ENCODE data around the gene STUM.

Gene STUM

GRCh38 chr1:226558036-226558650 lies 9.6 kb downstream of the STUM start:
- no peak for DNase-seq
- no peaks in the 10 kb centered on the region for H3K4me1 ChIP-seq (ENCODE audit: control insufficient read depth, insufficient read depth, low read length, poor library complexity, severe bottlenecking)
- no peaks in the 10 kb centered on the region for H3K36me3 ChIP-seq (ENCODE audit: control insufficient read depth, insufficient read depth, low read length)
- H3K9me3 ChIP-seq (ENCODE audit: control insufficient read depth, low read length) = no peaks in the 10 kb centered on the region
- no peak overlapping the region for H3K4me3 ChIP-seq (ENCODE audit: insufficient read depth, low read depth, low read length, poor library complexity, severe bottlenecking)
- no peak overlapping the region for H3K27ac ChIP-seq (ENCODE audit: insufficient read depth, low read length, poor library complexity, severe bottlenecking)
- no peaks in the 10 kb centered on the region for H3K27me3 ChIP-seq (replicated peaks; ENCODE audit: control insufficient read depth, insufficient read depth, low read length, poor library complexity, severe bottlenecking)

- H3K4me1 ChIP-seq (ENCODE audit: control insufficient read depth, insufficient read depth, low read length, poor library complexity, severe bottlenecking) = no peaks in the 10 kb centered on the region
- H3K27me3 ChIP-seq (replicated peaks; ENCODE audit: control insufficient read depth, insufficient read depth, low read length, poor library complexity, severe bottlenecking) = no peaks in the 10 kb centered on the region
- no peak for DNase-seq
- H3K27ac ChIP-seq (ENCODE audit: insufficient read depth, low read length, poor library complexity, severe bottlenecking) = no peak overlapping the region
- H3K36me3 ChIP-seq (ENCODE audit: control insufficient read depth, insufficient read depth, low read length) = no peaks in the 10 kb centered on the region
- no peaks in the 10 kb centered on the region for H3K9me3 ChIP-seq (ENCODE audit: control insufficient read depth, low read length)
- no peak overlapping the region for H3K4me3 ChIP-seq (ENCODE audit: insufficient read depth, low read depth, low read length, poor library complexity, severe bottlenecking)
Measured at GRCh38 chr1:226560243-226560642, 11.7 kb downstream of the STUM start.

GRCh38 chr1:226562989-226563388 lies 14.4 kb downstream of the STUM start:
- Histone ChIP-seq H3K4me3 (ENCODE audit: insufficient read depth, low read depth, low read length, poor library complexity, severe bottlenecking) (no peak overlapping the region), H3K27ac (ENCODE audit: insufficient read depth, low read length, poor library complexity, severe bottlenecking) (no peak overlapping the region), H3K36me3 (ENCODE audit: control insufficient read depth, insufficient read depth, low read length) (no peaks in the 10 kb centered on the region), H3K4me1 (ENCODE audit: control insufficient read depth, insufficient read depth, low read length, poor library complexity, severe bottlenecking) (no peaks in the 10 kb centered on the region), H3K9me3 (ENCODE audit: control insufficient read depth, low read length) (no peaks in the 10 kb centered on the region), H3K27me3 (replicated peaks; ENCODE audit: control insufficient read depth, insufficient read depth, low read length, poor library complexity, severe bottlenecking) (peaks cover 3% of the 10 kb centered on the region)
- DNase-seq = no peak

GRCh38 chr1:226563666-226564065 lies 15.1 kb downstream of the STUM start:
- H3K27me3 ChIP-seq (replicated peaks; ENCODE audit: control insufficient read depth, insufficient read depth, low read length, poor library complexity, severe bottlenecking) = peaks cover 3% of the 10 kb centered on the region
- no peak overlapping the region for H3K27ac ChIP-seq (ENCODE audit: insufficient read depth, low read length, poor library complexity, severe bottlenecking)
- no peak for DNase-seq
- H3K4me1 ChIP-seq (ENCODE audit: control insufficient read depth, insufficient read depth, low read length, poor library complexity, severe bottlenecking) = no peaks in the 10 kb centered on the region
- H3K4me3 ChIP-seq (ENCODE audit: insufficient read depth, low read depth, low read length, poor library complexity, severe bottlenecking) = no peak overlapping the region
- no peaks in the 10 kb centered on the region for H3K36me3 ChIP-seq (ENCODE audit: control insufficient read depth, insufficient read depth, low read length)
- no peaks in the 10 kb centered on the region for H3K9me3 ChIP-seq (ENCODE audit: control insufficient read depth, low read length)

- H3K36me3 ChIP-seq (ENCODE audit: control insufficient read depth, insufficient read depth, low read length) = no peaks in the 10 kb centered on the region
- H3K4me3 ChIP-seq (ENCODE audit: insufficient read depth, low read depth, low read length, poor library complexity, severe bottlenecking) = no peak overlapping the region
- no peak overlapping the region for H3K27ac ChIP-seq (ENCODE audit: insufficient read depth, low read length, poor library complexity, severe bottlenecking)
- DNase-seq = no peak
- no peaks in the 10 kb centered on the region for H3K9me3 ChIP-seq (ENCODE audit: control insufficient read depth, low read length)
- H3K27me3 ChIP-seq (replicated peaks; ENCODE audit: control insufficient read depth, insufficient read depth, low read length, poor library complexity, severe bottlenecking) = peaks cover 3% of the 10 kb centered on the region
- H3K4me1 ChIP-seq (ENCODE audit: control insufficient read depth, insufficient read depth, low read length, poor library complexity, severe bottlenecking) = no peaks in the 10 kb centered on the region
Measured at GRCh38 chr1:226565476-226565875, 16.9 kb downstream of the STUM start.

GRCh38 chr1:226566234-226566633 lies 17.7 kb downstream of the STUM start:
- Histone ChIP-seq H3K27ac (ENCODE audit: insufficient read depth, low read length, poor library complexity, severe bottlenecking) (no peak overlapping the region), H3K4me3 (ENCODE audit: insufficient read depth, low read depth, low read length, poor library complexity, severe bottlenecking) (no peak overlapping the region), H3K4me1 (ENCODE audit: control insufficient read depth, insufficient read depth, low read length, poor library complexity, severe bottlenecking) (no peaks in the 10 kb centered on the region), H3K27me3 (replicated peaks; ENCODE audit: control insufficient read depth, insufficient read depth, low read length, poor library complexity, severe bottlenecking) (peaks cover 3% of the 10 kb centered on the region), H3K9me3 (ENCODE audit: control insufficient read depth, low read length) (no peaks in the 10 kb centered on the region), H3K36me3 (ENCODE audit: control insufficient read depth, insufficient read depth, low read length) (no peaks in the 10 kb centered on the region)
- DNase-seq = no peak

GRCh38 chr1:226566760-226567159 lies 18.2 kb downstream of the STUM start:
- DNase-seq = no peak
- Histone ChIP-seq H3K4me1 (ENCODE audit: control insufficient read depth, insufficient read depth, low read length, poor library complexity, severe bottlenecking) (no peaks in the 10 kb centered on the region), H3K27me3 (replicated peaks; ENCODE audit: control insufficient read depth, insufficient read depth, low read length, poor library complexity, severe bottlenecking) (peaks cover 3% of the 10 kb centered on the region), H3K27ac (ENCODE audit: insufficient read depth, low read length, poor library complexity, severe bottlenecking) (no peak overlapping the region), H3K36me3 (ENCODE audit: control insufficient read depth, insufficient read depth, low read length) (no peaks in the 10 kb centered on the region), H3K4me3 (ENCODE audit: insufficient read depth, low read depth, low read length, poor library complexity, severe bottlenecking) (no peak overlapping the region), H3K9me3 (ENCODE audit: control insufficient read depth, low read length) (no peaks in the 10 kb centered on the region)

- Histone ChIP-seq H3K9me3 (ENCODE audit: control insufficient read depth, low read length) (no peaks in the 10 kb centered on the region), H3K27me3 (replicated peaks; ENCODE audit: control insufficient read depth, insufficient read depth, low read length, poor library complexity, severe bottlenecking) (peaks cover 3% of the 10 kb centered on the region), H3K4me3 (ENCODE audit: insufficient read depth, low read depth, low read length, poor library complexity, severe bottlenecking) (no peak overlapping the region), H3K4me1 (ENCODE audit: control insufficient read depth, insufficient read depth, low read length, poor library complexity, severe bottlenecking) (no peaks in the 10 kb centered on the region), H3K27ac (ENCODE audit: insufficient read depth, low read length, poor library complexity, severe bottlenecking) (no peak overlapping the region), H3K36me3 (ENCODE audit: control insufficient read depth, insufficient read depth, low read length) (no peaks in the 10 kb centered on the region)
- no peak for DNase-seq
Measured at GRCh38 chr1:226568077-226568831, 19.7 kb downstream of the STUM start.

GRCh38 chr1:226568975-226569741 lies 20.6 kb downstream of the STUM start:
- Histone ChIP-seq H3K27ac (ENCODE audit: insufficient read depth, low read length, poor library complexity, severe bottlenecking) (no peak overlapping the region), H3K4me1 (ENCODE audit: control insufficient read depth, insufficient read depth, low read length, poor library complexity, severe bottlenecking) (no peaks in the 10 kb centered on the region), H3K27me3 (replicated peaks; ENCODE audit: control insufficient read depth, insufficient read depth, low read length, poor library complexity, severe bottlenecking) (peaks cover 3% of the 10 kb centered on the region), H3K9me3 (ENCODE audit: control insufficient read depth, low read length) (no peaks in the 10 kb centered on the region), H3K4me3 (ENCODE audit: insufficient read depth, low read depth, low read length, poor library complexity, severe bottlenecking) (no peak overlapping the region), H3K36me3 (ENCODE audit: control insufficient read depth, insufficient read depth, low read length) (no peaks in the 10 kb centered on the region)
- DNase-seq = no peak
